Nucleus accumbens (tissue), 56 donors: ENCODE data around the gene CTU2.

Source experiments
- DNase-seq, 56 donors: peaks; one replicate each; lab custom pipeline; 2025; lab: John Stamatoyannopoulos, UW

The CTU2 gene

DNA sequence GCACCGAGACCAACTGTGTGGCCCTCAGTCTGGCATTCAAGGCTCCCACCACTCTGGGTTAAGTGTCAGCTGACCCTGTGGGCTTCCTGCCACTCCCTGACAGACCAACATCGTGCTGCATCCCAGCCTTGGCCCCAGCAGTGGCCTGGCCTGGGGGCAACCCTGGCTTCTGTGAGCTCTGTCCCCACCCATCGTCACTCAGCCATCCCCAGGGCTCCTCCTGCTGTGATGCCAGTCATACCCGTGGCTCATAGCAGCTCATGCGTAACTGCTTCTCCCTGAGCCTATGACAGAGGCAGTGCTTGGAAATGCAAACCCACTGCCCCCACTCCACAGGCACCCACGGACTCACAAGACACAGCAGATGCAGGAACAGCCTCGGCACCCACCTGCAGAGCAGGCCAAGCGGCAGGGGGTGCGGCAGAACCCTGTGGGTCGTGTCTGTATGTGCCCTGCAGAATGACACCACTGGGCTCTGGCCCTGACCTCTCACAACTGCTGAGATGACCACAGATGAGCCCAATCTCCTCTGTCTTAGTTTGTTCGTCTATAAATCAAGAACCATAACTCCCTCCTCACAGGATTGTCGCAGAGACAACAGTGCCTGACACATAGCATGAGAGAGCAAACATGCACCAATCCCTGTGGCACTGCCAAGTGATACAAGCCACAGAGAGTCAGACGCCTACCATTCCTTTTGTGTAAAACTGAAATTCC lies 52.1 kb downstream of the CTU2 start:
- no peak for DNase-seq

DNA sequence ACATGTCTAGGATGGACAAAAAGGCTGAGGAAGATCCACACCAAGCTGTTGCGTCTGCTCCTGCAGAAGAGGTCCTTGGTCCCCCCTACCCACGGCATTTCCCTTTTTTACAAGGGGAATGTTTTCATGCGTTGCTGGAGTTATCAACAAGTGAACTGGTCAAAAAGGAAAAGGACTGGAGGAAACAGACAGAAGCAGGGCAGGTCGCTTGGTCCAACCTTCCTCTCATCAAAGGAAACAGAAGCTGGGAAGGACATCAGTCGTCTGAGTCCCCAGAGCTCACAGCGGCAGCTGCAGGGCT lies 52.6 kb downstream of the CTU2 start:
- DNase-seq: no peak

DNA sequence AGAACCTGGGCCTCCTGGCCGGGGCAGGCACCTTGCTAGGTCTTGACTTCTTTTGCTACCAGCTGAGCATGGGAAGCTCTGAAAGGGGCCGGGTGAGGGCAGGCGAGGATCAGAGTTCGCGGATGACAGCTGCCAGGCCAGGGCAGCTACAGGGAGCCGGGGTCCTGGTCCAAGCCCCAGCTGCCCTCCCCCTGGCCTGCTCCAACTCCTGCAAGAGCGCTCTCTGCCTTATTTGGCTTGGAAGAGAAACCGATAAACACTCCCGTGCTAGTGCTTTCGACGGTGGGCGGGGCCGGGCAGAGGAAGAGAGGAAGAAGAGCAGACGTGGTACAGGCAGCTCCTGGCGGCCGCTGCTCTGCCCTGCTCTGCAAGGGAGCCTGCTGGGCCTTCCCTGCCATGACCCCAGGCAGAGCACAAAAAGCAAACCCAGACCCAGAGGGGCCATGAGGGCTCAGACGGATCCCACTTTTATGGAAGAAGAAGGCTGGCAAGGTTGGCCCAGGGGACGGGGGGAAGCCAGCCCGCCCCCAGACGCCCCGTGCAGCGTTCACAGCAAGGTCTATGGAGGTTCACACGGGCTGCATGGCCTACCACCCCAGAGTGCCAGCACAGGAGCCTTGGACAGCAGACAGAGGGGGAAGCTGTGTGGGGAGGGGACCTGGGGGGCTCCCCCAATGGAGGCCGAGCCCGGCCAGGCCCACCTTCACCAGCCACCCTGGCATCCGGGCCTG lies 53.1 kb downstream of the CTU2 start:
- DNase-seq: no peak

DNA sequence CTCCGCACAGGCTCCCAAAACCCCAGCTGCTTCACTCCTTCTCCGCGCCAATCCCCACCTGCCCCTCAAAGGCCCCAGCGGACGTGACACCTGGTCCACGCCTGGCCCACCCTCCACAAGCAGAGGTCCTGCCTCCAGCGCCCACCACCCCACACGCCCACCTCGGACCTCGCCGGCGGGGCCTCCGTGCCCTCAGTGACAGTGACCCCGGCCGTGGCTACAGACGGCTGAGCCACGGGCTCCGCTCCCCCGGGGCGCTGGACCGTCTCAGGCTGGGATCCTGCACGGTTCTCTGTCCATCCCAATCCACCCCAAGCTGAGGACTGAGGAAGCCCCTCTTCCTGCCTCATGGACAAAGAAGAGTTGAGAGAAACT lies 53.7 kb downstream of the CTU2 start:
- DNase-seq: no peak

DNA sequence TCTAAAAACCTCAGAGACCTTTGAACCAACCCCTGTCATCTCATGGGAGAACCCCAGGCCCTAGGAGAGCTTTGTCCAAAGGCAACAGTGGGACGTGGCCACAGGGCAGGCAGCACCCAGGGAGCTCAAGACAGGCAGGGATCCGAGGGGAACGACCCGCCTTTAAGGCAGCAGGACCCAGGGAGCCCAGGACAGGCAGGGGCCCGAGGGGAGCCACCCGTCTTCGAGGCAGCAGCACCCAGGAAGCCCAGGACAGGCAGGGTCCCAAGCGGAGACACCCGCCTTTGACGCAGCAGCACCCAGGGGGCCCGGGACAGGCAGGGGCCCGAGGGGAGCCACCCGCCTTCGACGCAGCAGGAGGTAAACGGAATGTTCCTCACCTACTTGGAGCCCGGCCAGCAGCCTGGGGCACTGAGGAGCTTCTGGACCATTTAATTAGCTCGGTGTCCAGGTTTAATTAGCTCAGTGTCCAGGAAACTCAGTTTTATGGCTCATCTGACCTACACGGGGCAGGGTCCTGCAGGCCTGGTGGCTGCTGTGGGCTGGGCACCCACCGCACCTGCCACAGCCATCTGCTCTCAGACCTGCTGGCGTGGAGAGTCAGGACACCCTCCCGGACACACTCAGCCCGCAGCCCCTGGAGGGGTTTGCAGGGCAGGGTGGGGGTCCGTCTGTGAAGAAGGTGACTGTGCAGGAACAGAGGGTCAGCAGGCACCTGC lies 54.3 kb downstream of the CTU2 start:
- no peak for DNase-seq

DNA sequence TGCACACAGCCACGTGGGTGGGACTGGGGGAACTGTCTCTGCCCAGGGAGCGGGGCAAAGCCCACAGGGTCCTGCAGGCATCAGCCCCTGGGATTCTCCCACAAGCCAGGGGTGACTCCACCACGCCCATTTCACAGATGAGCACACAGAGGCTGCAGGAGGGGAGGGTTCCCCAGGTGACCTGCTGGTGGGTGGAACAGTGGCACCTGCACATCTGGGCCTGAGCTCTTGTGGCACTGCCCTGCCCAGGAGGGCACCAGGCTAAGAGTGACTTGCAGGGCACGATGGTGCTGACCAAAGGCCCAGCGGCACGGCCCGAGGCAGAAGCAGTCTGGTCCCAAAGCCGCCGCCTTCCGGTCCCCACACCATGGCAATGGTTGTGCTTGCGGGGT lies 54.8 kb downstream of the CTU2 start:
- DNase-seq: no peak

DNA sequence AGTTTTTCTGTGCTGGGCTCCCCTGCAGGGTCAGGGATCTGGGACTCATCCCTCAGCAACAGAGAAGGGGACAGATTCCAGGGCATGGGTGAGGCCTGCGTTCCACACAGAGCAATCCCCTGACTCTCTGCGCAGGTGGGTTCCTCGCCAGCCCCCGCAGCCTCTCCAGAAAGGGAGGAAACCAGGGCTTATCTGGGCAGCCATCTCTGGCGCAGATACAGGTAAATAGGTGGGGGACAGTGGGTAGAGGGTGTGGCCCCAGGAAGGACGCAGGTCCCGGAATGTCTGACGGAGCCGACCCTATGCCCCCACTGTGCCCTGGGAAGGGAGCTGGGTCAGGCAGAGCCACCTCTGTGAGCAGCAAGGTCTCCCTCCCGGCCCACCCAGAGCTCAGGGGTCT lies 55.5 kb downstream of the CTU2 start:
- DNase-seq: no peak

DNA sequence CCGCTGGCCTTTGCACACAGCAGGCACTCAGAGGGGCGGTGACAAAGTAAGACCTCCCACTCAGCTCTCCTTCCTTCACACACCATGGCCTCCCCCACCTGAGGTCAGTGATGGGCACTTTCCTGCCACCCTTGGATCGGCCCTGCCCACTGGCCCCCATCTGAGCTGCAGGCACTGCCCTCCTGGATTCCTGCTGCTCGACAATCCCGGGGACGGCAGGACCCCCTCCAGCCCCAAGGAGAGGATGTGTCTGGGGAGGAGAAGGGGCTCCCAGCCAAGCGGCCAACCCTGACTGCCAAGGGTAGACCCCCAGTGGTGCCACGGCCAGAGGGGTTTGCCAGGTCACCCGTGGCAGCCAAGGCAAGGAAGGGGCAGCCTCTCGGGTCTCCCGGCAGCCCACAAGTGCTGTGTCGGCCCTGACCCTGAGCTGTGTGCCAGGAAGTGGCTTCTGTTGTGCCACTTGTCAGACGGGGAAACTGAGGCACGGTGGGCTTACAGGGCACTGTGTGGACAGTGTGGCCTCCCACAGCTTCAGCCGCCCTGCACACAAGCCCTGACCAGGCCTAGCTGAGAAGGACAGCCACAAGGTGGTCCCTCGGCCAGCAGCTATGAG lies 56.1 kb downstream of the CTU2 start:
- no peak for DNase-seq

DNA sequence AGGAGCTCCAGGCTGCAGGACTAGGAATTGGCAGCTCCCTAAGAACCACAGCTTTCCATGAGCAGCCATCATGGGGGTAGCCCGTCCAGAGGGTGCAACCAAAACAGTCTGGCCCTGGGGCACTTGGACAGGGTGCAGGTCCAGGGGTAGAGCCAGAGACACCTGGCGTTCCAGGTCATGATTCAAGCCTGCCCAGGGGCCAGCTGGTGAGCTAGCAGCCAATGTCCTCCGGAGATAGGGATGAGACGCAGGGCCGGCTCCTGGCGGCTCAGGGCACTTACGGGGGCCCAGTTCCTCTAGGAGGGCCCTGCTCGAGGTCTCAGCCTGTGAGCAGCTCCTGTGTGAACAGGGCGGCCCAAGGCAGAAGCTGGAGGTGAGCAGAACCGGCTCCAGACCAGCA lies 56.6 kb downstream of the CTU2 start:
- no peak for DNase-seq

DNA sequence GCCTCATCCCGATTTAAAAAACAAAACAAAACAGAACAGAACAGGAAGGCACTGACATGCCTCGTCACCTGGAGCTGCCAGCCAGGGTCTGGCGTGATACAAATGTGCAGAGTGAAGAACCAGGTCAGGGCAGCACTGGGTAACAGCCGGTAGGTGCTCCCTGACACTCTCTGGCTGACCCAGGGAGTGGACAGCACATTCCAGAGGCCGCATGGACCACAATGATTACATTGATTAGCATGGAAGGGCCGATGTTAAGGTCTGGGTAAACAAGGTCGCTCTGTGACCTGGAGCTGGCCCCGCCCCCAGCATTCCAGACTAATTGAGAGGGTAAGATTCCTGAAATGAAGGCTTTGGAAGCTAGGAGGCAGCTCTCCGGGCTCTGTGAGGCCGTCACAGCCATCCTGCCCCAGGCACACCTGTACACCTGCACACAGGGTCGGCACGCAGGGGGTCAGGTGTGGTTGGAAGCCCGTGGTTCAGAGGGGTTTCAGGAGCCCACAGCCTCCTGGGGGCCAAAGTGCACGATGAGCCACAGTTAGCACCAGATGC lies 57.3 kb downstream of the CTU2 start:
- no peak for DNase-seq

DNA sequence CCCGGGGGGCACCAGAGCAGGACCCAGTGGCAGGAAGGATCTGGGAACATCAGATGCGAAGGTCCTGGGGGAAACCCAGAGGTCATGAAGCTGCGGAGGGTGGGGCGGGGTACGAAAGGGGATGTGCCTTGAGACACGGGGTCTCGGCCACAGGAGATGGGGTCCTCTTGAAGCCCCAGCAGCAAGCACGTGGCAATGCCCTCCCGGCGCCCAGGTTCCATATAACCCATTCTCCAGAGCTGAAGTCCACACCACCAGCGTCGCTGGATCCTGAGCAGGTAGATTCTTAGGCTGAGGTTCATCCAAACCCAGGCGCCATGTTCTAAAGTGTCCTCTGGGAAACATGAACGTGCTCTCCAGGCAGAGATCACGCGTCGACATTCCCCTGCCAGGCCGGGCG lies 57.8 kb downstream of the CTU2 start:
- no peak for DNase-seq

DNA sequence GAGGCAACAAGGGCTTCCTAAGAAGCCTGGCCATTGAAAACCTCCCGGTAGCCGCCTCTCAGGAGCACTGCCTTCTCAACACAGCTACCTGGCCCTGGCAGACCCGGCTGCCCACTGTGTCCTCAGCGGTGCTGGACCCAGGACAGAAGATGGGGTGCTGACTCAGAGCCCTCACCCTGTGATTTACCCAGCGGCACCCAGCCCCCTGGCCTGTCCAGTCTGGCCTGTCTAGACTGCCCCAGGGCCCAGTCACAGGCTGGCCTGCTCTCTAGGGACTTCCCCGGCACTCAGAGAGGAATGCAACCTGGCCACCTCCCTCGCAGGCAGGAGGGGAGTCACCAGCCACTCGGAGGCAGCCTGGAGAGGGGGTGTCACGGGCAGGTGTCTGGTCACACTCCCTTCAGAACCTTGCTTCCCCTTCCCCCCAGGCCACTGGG lies 58.6 kb downstream of the CTU2 start:
- no peak for DNase-seq
